Liver (tissue), 3 donors: ENCODE data around the gene GABBR2.

ENCODE experiments used
- ATF3 ChIP-seq: IDR thresholded peaks from 2 replicates; pipeline ENCODE4 v1.6.1; 2016; ENCODE audit warnings: antibody characterized with exemption
- CTCF ChIP-seq: fragments of 150-350 bp; IDR thresholded peaks from 2 replicates; pipeline ENCODE4 v1.5.1; 2017; ENCODE audit warnings: improper control_type of control experiment, low read depth, low read length; ENCODE audit not compliant: missing input control
- donor health status: healthy.
- donor health status: healthy.

GRCh38 chr9:98359569-98359968 lies 349.2 kb downstream of the GABBR2 start:
- TF ChIP-seq ATF3 (no peak), CTCF (no peak)
